ENCODE results near the gene TEK. TPM values are rescaled to one million over a fixed set of nuclear protein-coding genes. Genes with fewer than 3 reads are reported as not detected.

The TEK gene
- total RNA-seq, 1 experiment from 2014 or later = not detected

- H3K4me1 ChIP-seq (ENCODE audit: low read length) = no peaks in the 10 kb centered on the region
- no peaks in the 10 kb centered on the region for H3K9me2 ChIP-seq (replicated peaks; ENCODE audit: insufficient read depth, low read length)
- H3K9me3 ChIP-seq (ENCODE audit: low read length) = no peaks in the 10 kb centered on the region
- no peak overlapping the region for H3K27ac ChIP-seq (ENCODE audit: low read length)
- no peaks in the 10 kb centered on the region for H4K20me1 ChIP-seq (ENCODE audit: insufficient read depth, low read depth, low read length)
- DNase-seq = no peak
- no peaks in the 10 kb centered on the region for H3K79me2 ChIP-seq (ENCODE audit: low read length)
- no peak overlapping the region for H2AFZ ChIP-seq (ENCODE audit: low read length)
- no peaks in the 10 kb centered on the region for H3K36me3 ChIP-seq (ENCODE audit: insufficient read depth, low read length)
- no peak overlapping the region for H3K9ac ChIP-seq (ENCODE audit: low read length)
- H3K27me3 ChIP-seq (ENCODE audit: low read length) = no peaks in the 10 kb centered on the region
- no peak overlapping the region for H3K4me3 ChIP-seq (ENCODE audit: low read length)
- no peak overlapping the region for H3K4me2 ChIP-seq (ENCODE audit: low read depth, low read length, poor library complexity, severe bottlenecking)
Measured at GRCh38 chr9:27188426-27188825, 79.4 kb downstream of the TEK start.

GRCh38 chr9:27189426-27189825 lies 80.4 kb downstream of the TEK start:
- Histone ChIP-seq H3K4me3 (ENCODE audit: low read length) (no peak overlapping the region), H3K9ac (ENCODE audit: low read length) (no peak overlapping the region), H3K4me1 (ENCODE audit: low read length) (peaks cover under 1% of the 10 kb centered on the region; the same call in 1 of the 2 replicates), H3K27me3 (ENCODE audit: low read length) (no peaks in the 10 kb centered on the region), H3K9me2 (replicated peaks; ENCODE audit: insufficient read depth, low read length) (no peaks in the 10 kb centered on the region), H2AFZ (ENCODE audit: low read length) (no peak overlapping the region), H3K9me3 (ENCODE audit: low read length) (no peaks in the 10 kb centered on the region), H4K20me1 (ENCODE audit: insufficient read depth, low read depth, low read length) (no peaks in the 10 kb centered on the region), H3K27ac (ENCODE audit: low read length) (no peak overlapping the region), H3K36me3 (ENCODE audit: insufficient read depth, low read length) (no peaks in the 10 kb centered on the region), H3K4me2 (ENCODE audit: low read depth, low read length, poor library complexity, severe bottlenecking) (no peak overlapping the region), H3K79me2 (ENCODE audit: low read length) (no peaks in the 10 kb centered on the region)
- DNase-seq = peak; percentile 21

GRCh38 chr9:27192291-27192960 lies 83.4 kb downstream of the TEK start:
- Histone ChIP-seq H3K9me2 (replicated peaks; ENCODE audit: insufficient read depth, low read length) (no peaks in the 10 kb centered on the region), H4K20me1 (ENCODE audit: insufficient read depth, low read depth, low read length) (no peaks in the 10 kb centered on the region), H3K79me2 (ENCODE audit: low read length) (no peaks in the 10 kb centered on the region), H3K36me3 (ENCODE audit: insufficient read depth, low read length) (no peaks in the 10 kb centered on the region), H3K4me2 (ENCODE audit: low read depth, low read length, poor library complexity, severe bottlenecking) (no peak overlapping the region), H3K4me1 (ENCODE audit: low read length) (peaks cover 4% of the 10 kb centered on the region; the same call in 1 of the 2 replicates), H2AFZ (ENCODE audit: low read length) (no peak overlapping the region), H3K27me3 (ENCODE audit: low read length) (no peaks in the 10 kb centered on the region), H3K4me3 (ENCODE audit: low read length) (no peak overlapping the region), H3K9ac (ENCODE audit: low read length) (no peak overlapping the region), H3K9me3 (ENCODE audit: low read length) (no peaks in the 10 kb centered on the region), H3K27ac (ENCODE audit: low read length) (no peak overlapping the region)
- no peak for DNase-seq

- Histone ChIP-seq H3K4me3 (ENCODE audit: low read length) (no peak overlapping the region), H3K36me3 (ENCODE audit: insufficient read depth, low read length) (no peaks in the 10 kb centered on the region), H3K27ac (ENCODE audit: low read length) (no peak overlapping the region), H3K9me3 (ENCODE audit: low read length) (no peaks in the 10 kb centered on the region), H2AFZ (ENCODE audit: low read length) (no peak overlapping the region), H3K9ac (ENCODE audit: low read length) (no peak overlapping the region), H3K9me2 (replicated peaks; ENCODE audit: insufficient read depth, low read length) (no peaks in the 10 kb centered on the region), H3K4me2 (ENCODE audit: low read depth, low read length, poor library complexity, severe bottlenecking) (no peak overlapping the region), H3K27me3 (ENCODE audit: low read length) (no peaks in the 10 kb centered on the region), H3K4me1 (ENCODE audit: low read length) (peaks cover 4% of the 10 kb centered on the region; the same call in 1 of the 2 replicates), H3K79me2 (ENCODE audit: low read length) (no peaks in the 10 kb centered on the region), H4K20me1 (ENCODE audit: insufficient read depth, low read depth, low read length) (no peaks in the 10 kb centered on the region)
- no peak for DNase-seq
Measured at GRCh38 chr9:27193886-27194285, 84.9 kb downstream of the TEK start.

- H2AFZ ChIP-seq (ENCODE audit: low read length) = no peak overlapping the region
- H4K20me1 ChIP-seq (ENCODE audit: insufficient read depth, low read depth, low read length) = no peaks in the 10 kb centered on the region
- H3K9me3 ChIP-seq (ENCODE audit: low read length) = no peaks in the 10 kb centered on the region
- H3K27me3 ChIP-seq (ENCODE audit: low read length) = no peaks in the 10 kb centered on the region
- no peaks in the 10 kb centered on the region for H3K9me2 ChIP-seq (replicated peaks; ENCODE audit: insufficient read depth, low read length)
- H3K9ac ChIP-seq (ENCODE audit: low read length) = no peak overlapping the region
- H3K27ac ChIP-seq (ENCODE audit: low read length) = no peak overlapping the region
- H3K36me3 ChIP-seq (ENCODE audit: insufficient read depth, low read length) = no peaks in the 10 kb centered on the region
- peaks cover 4% of the 10 kb centered on the region; the same call in 1 of the 2 replicates for H3K4me1 ChIP-seq (ENCODE audit: low read length)
- no peak for DNase-seq
- H3K4me3 ChIP-seq (ENCODE audit: low read length) = no peak overlapping the region
- no peak overlapping the region for H3K4me2 ChIP-seq (ENCODE audit: low read depth, low read length, poor library complexity, severe bottlenecking)
- no peaks in the 10 kb centered on the region for H3K79me2 ChIP-seq (ENCODE audit: low read length)
Measured at GRCh38 chr9:27194401-27195091, 85.5 kb downstream of the TEK start.

GRCh38 chr9:27195191-27195590 lies 86.2 kb downstream of the TEK start:
- no peak for DNase-seq
- H3K9ac ChIP-seq (ENCODE audit: low read length) = no peak overlapping the region
- no peaks in the 10 kb centered on the region for H3K9me2 ChIP-seq (replicated peaks; ENCODE audit: insufficient read depth, low read length)
- no peaks in the 10 kb centered on the region for H3K79me2 ChIP-seq (ENCODE audit: low read length)
- H4K20me1 ChIP-seq (ENCODE audit: insufficient read depth, low read depth, low read length) = no peaks in the 10 kb centered on the region
- no peaks in the 10 kb centered on the region for H3K36me3 ChIP-seq (ENCODE audit: insufficient read depth, low read length)
- H3K4me3 ChIP-seq (ENCODE audit: low read length) = no peak overlapping the region
- H3K27me3 ChIP-seq (ENCODE audit: low read length) = no peaks in the 10 kb centered on the region
- H3K4me1 ChIP-seq (ENCODE audit: low read length) = peaks cover 4% of the 10 kb centered on the region; the same call in 1 of the 2 replicates
- no peak overlapping the region for H3K27ac ChIP-seq (ENCODE audit: low read length)
- H2AFZ ChIP-seq (ENCODE audit: low read length) = no peak overlapping the region
- no peak overlapping the region for H3K4me2 ChIP-seq (ENCODE audit: low read depth, low read length, poor library complexity, severe bottlenecking)
- no peaks in the 10 kb centered on the region for H3K9me3 ChIP-seq (ENCODE audit: low read length)

GRCh38 chr9:27196383-27196782 lies 87.4 kb downstream of the TEK start:
- Histone ChIP-seq H3K27me3 (ENCODE audit: low read length) (no peaks in the 10 kb centered on the region), H3K4me2 (ENCODE audit: low read depth, low read length, poor library complexity, severe bottlenecking) (no peak overlapping the region), H3K36me3 (ENCODE audit: insufficient read depth, low read length) (no peaks in the 10 kb centered on the region), H3K27ac (ENCODE audit: low read length) (no peak overlapping the region), H3K9me2 (replicated peaks; ENCODE audit: insufficient read depth, low read length) (no peaks in the 10 kb centered on the region), H3K79me2 (ENCODE audit: low read length) (no peaks in the 10 kb centered on the region), H3K4me1 (ENCODE audit: low read length) (peaks cover 4% of the 10 kb centered on the region; the same call in 1 of the 2 replicates), H4K20me1 (ENCODE audit: insufficient read depth, low read depth, low read length) (no peaks in the 10 kb centered on the region), H3K4me3 (ENCODE audit: low read length) (no peak overlapping the region), H3K9ac (ENCODE audit: low read length) (no peak overlapping the region), H3K9me3 (ENCODE audit: low read length) (no peaks in the 10 kb centered on the region), H2AFZ (ENCODE audit: low read length) (no peak overlapping the region)
- no peak for DNase-seq

- no peak overlapping the region for H3K4me3 ChIP-seq (ENCODE audit: low read length)
- H3K4me2 ChIP-seq (ENCODE audit: low read depth, low read length, poor library complexity, severe bottlenecking) = no peak overlapping the region
- H4K20me1 ChIP-seq (ENCODE audit: insufficient read depth, low read depth, low read length) = no peaks in the 10 kb centered on the region
- H2AFZ ChIP-seq (ENCODE audit: low read length) = no peak overlapping the region
- H3K79me2 ChIP-seq (ENCODE audit: low read length) = no peaks in the 10 kb centered on the region
- H3K36me3 ChIP-seq (ENCODE audit: insufficient read depth, low read length) = no peaks in the 10 kb centered on the region
- DNase-seq = no peak
- H3K9me3 ChIP-seq (ENCODE audit: low read length) = no peaks in the 10 kb centered on the region
- H3K27me3 ChIP-seq (ENCODE audit: low read length) = no peaks in the 10 kb centered on the region
- peaks cover 4% of the 10 kb centered on the region; the same call in 1 of the 2 replicates for H3K4me1 ChIP-seq (ENCODE audit: low read length)
- no peaks in the 10 kb centered on the region for H3K9me2 ChIP-seq (replicated peaks; ENCODE audit: insufficient read depth, low read length)
- H3K9ac ChIP-seq (ENCODE audit: low read length) = no peak overlapping the region
- H3K27ac ChIP-seq (ENCODE audit: low read length) = no peak overlapping the region
Measured at GRCh38 chr9:27198190-27198589, 89.2 kb downstream of the TEK start.

All from Karpas-422 (cell line).